Esophagus muscularis mucosa (tissue), 4 donors: ENCODE results near the gene EP400. TPM values are rescaled to one million over a fixed set of nuclear protein-coding genes. Genes with fewer than 3 reads are reported as not detected.

Experiments
- DNase-seq: peaks from one replicate; pipeline ENCODE4 v3.0.0-alpha.2; 2017; ENCODE audit errors: extremely low spot score
- H3K27ac ChIP-seq, 4 donors: fragments of 200-600 bp; sonication (generic); replicated peaks in 1 of 4; 1 replicate in 3 of 4; 2 replicates in 1 of 4; pipeline ENCODE4 v1.5.1; 2016 to 2019; ENCODE audit warnings: mild to moderate bottlenecking in 1 of 4
- H3K27me3 ChIP-seq, 4 donors: fragments of 200-600 bp; sonication (generic); one replicate each; pipeline versions ENCODE4 v1.5.1 to v1.6.0; 2016 to 2019
- H3K36me3 ChIP-seq, 4 donors: fragments of 200-600 bp; sonication (generic); one replicate each; pipeline ENCODE4 v1.5.1; 2016 to 2019
- H3K4me1 ChIP-seq, 4 donors: fragments of 200-600 bp; sonication (generic); one replicate each; pipeline ENCODE4 v1.5.1; 2016 to 2019
- H3K4me3 ChIP-seq, 4 donors: fragments of 200-600 bp; sonication (generic); 1 replicate in 2 of 4; 2 replicates in 2 of 4; pipeline ENCODE4 v1.5.1; 2016 to 2019; ENCODE audit warnings: mild to moderate bottlenecking in 4 of 4, moderate library complexity in 1 of 4
- H3K9me3 ChIP-seq, 4 donors: fragments of 200-600 bp; sonication (generic); 1 replicate in 3 of 4; 2 replicates in 1 of 4; pipeline ENCODE4 v1.5.1; 2016 to 2019
- EP300 ChIP-seq: sonication (generic); formaldehyde crosslinking; IDR thresholded peaks from one replicate; pipeline ENCODE4 v1.6.1; 2017; ENCODE audit warnings: antibody characterized with exemption
- POLR2A ChIP-seq: fragments of 450-650 bp; IDR thresholded peaks from one replicate; pipeline ENCODE4 v1.6.1; 2017; ENCODE audit warnings: antibody characterized with exemption, moderate library complexity, mild to moderate bottlenecking, low read depth
- POLR2AphosphoS5 ChIP-seq, 2 donors: sonication (generic); formaldehyde crosslinking; IDR thresholded peaks; one replicate each; pipeline ENCODE4 v1.6.1; 2017; ENCODE audit warnings: antibody characterized with exemption in 2 of 2
- WGBS: methylation state at CpG from one replicate; pipeline ENCODE4 v1.1.5; 2018; 5-methylcytosine and 5-hydroxymethylcytosine counted together
- intact Hi-C: fragments of 100-400 bp; cut with DNase I; formaldehyde crosslinking; loops from one replicate; pipeline ENCODE4 v1.15.1; 2023
- total RNA-seq, 4 donors: library from RNA; depleted of rRNA; stranded (reverse); fragments of >200 nt; gene quantifications; one replicate each; pipeline versions ENCODE4 v1.1.0 to v1.2.1, GENCODE V29; 2016
- TF ChIP-seq, protein P1 (sequence below), 3 experiments: fragments of 200-600 bp in 2 of 3; fragments of 450-650 bp in 1 of 3; sonication (generic) in 2 of 3; IDR thresholded peaks; one replicate each; pipeline ENCODE4 v1.5.1; 2017 to 2019; ENCODE audit warnings: antibody characterized with exemption in 3 of 3, mild to moderate bottlenecking in 2 of 3, moderate library complexity in 1 of 3

The EP400 gene
- total RNA-seq, 4 donors from 2014 or later, result 16.9 to 31.1 (median 22.4) TPM

DNA sequence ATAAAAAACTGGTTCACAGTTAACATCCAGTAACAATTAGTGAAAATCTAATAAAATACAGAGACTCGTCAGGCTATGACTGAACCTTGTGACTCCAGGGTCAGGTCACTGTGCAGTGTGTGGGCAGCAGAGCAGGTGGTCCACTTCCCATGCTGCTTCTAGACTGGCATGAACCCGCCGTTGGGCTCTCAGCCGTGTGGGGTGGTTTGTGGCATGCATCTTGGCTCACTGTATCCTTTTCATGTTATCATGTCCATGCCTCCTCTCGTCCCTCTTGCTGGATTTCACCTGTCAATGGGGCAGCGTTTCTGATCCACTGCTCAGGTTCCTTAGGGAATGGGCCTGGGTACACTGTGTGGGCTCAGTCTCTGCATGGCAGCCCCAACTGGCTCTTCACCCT is 57.3 kb downstream of the EP400 start:
- H3K4me3 ChIP-seq, result no peak overlapping the region
- H3K4me1 ChIP-seq, result no peaks in the 10 kb centered on the region
- TF ChIP-seq EP300, result no peak
- TF ChIP-seq, protein P1, sequence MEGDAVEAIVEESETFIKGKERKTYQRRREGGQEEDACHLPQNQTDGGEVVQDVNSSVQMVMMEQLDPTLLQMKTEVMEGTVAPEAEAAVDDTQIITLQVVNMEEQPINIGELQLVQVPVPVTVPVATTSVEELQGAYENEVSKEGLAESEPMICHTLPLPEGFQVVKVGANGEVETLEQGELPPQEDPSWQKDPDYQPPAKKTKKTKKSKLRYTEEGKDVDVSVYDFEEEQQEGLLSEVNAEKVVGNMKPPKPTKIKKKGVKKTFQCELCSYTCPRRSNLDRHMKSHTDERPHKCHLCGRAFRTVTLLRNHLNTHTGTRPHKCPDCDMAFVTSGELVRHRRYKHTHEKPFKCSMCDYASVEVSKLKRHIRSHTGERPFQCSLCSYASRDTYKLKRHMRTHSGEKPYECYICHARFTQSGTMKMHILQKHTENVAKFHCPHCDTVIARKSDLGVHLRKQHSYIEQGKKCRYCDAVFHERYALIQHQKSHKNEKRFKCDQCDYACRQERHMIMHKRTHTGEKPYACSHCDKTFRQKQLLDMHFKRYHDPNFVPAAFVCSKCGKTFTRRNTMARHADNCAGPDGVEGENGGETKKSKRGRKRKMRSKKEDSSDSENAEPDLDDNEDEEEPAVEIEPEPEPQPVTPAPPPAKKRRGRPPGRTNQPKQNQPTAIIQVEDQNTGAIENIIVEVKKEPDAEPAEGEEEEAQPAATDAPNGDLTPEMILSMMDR (IDR thresholded peaks at IDR 0.05), result no peak
- TF ChIP-seq POLR2A, result no peak
- no peak for TF ChIP-seq POLR2AphosphoS5 (IDR thresholded peaks at IDR 0.05)
- H3K27ac ChIP-seq, result no peak overlapping the region
- intact Hi-C loops, result no loop called here
- peaks cover 23 to 88% (median 73%) of the 10 kb centered on the region in 4 donors for H3K36me3 ChIP-seq
- no peaks in the 10 kb centered on the region for H3K9me3 ChIP-seq
- H3K27me3 ChIP-seq, result no peaks in the 10 kb centered on the region
- 90% methylated on average over 6 of the region's 6 CpGs for WGBS
- no peak for DNase-seq

DNA sequence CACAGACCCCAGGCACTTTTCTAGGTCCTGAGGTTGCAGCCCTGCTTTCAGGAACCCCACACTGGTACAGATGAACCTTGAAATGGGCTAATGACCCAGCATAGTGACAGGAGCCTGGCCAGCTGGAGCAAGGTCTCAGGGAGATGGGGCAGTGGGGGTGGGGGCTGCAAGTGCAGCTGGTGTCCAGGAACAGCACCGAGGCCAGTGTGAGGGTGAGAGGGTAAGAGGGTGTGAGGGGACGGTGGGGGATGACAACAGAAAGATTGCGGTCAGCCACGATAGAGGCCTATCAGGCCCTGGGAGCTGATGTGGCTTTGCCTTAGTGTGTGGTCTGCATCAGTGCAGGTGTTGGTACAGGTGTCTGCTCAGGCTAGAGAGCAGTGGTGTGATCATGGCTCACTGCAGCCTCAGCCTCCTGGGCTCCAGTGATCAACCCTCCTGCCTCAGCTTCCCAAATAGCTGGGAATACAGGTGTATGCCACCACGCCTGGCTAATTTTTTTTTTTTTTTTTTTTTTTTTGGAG is 59.7 kb downstream of the EP400 start:
- DNase-seq, result no peak
- H3K36me3 ChIP-seq, result peaks cover 46 to 97% (median 88%) of the 10 kb centered on the region in 4 donors

DNA sequence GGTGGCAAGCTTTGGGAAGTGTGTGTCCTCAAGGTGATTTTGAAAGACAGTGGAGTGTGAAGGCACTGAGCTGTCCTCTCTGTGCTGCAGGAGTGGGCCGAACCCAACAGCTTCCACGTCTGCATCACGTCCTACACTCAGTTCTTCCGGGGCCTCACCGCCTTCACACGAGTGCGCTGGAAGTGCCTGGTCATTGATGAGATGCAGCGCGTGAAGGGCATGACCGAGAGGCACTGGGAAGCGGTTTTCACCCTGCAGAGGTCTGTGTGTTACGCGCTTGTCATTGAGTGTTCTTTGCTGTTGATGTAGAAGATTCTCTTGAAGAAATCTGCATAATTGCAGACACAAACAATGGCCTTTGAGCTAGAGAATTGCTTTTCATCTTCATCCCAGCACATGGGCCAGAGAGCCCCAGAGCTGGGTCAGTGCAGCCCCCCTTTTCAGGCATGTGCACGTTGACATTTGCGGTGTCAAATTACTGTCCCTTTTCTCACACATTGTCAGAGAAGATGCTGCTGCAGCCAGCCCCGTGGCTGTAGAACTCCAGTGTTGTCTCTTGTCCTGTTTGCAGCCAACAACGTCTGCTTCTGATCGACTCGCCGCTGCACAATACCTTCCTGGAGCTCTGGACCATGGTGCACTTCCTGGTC is 63.3 kb downstream of the EP400 start:
- H3K36me3 ChIP-seq, result peaks cover 48 to 99% (median 91%) of the 10 kb centered on the region in 4 donors
- TF ChIP-seq EP300 (no peak), POLR2AphosphoS5 (IDR thresholded peaks at IDR 0.05) (no peak), POLR2A (no peak)
- TF ChIP-seq, protein P1 (IDR thresholded peaks at IDR 0.05), result no peak
- 82% methylated on average over 20 of the region's 20 CpGs for WGBS
- no peak for DNase-seq
- H3K27me3 ChIP-seq, result no peaks in the 10 kb centered on the region
- H3K4me3 ChIP-seq, result no peak overlapping the region
- no peaks in the 10 kb centered on the region for H3K9me3 ChIP-seq
- H3K4me1 ChIP-seq, result no peaks in the 10 kb centered on the region
- H3K27ac ChIP-seq, result no peak overlapping the region
- intact Hi-C loops, result no loop called here

More for the DNA sequence above, 59.7 kb downstream of the EP400 start:
- TF ChIP-seq, protein P1 (IDR thresholded peaks at IDR 0.05), result no peak
- TF ChIP-seq POLR2A, result no peak
- no peak for TF ChIP-seq EP300
- TF ChIP-seq POLR2AphosphoS5 (IDR thresholded peaks at IDR 0.05), result no peak
- WGBS, result 92% methylated on average over 5 of the region's 5 CpGs
- Histone ChIP-seq H3K4me1 (no peaks in the 10 kb centered on the region), H3K27me3 (no peaks in the 10 kb centered on the region), H3K4me3 (no peak overlapping the region), H3K27ac (no peak overlapping the region), H3K9me3 (no peaks in the 10 kb centered on the region)
- intact Hi-C loops, result no loop called here

DNA sequence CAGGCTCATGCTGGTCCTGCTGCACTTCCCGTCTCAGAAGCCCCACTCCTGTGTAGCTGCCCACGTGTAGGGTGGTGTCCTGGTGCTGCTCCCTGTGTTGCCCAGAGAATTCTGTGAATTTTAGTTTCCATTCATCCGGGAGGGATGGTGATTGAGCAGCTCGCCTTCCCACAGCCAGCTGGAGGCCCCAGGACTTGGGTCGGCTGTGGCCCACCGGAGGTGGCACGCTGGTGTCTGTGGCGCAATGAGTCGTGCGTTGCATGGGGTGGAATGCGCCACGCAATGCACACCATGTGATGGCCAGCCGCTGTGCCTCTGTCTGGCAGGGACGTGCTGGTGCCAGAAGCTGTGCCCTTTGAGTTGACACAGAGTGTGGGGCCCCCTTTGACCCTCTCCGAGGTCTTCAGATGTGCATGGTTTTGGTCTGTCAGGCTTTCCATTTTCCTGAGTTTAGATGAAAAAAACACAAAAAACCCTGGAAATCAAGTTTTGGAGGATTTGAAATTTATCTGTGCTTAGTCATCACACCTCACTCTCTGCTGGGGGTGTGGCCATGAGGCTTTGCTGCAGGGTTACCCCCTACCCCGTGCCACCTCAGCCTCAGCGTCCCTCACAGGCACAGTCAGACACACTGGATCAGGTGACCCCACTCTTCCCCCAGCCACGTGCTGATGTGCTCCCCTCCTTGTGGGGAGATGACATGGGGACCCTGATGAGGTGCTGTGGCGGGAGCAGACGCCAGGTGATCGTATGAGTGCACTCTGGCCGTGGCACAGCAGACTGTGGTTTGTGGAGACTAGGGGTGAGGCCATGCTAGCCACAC is 64.6 kb downstream of the EP400 start:
- no peak for DNase-seq
- no peak for TF ChIP-seq POLR2A
- TF ChIP-seq POLR2AphosphoS5 (IDR thresholded peaks at IDR 0.05), result no peak
- TF ChIP-seq, protein P1 (IDR thresholded peaks at IDR 0.05), result no peak
- no peak for TF ChIP-seq EP300
- no peaks in the 10 kb centered on the region for H3K9me3 ChIP-seq
- no peaks in the 10 kb centered on the region for H3K27me3 ChIP-seq
- H3K36me3 ChIP-seq, result peaks cover 60 to 99% (median 92%) of the 10 kb centered on the region in 4 donors
- H3K4me3 ChIP-seq, result no peak overlapping the region
- H3K4me1 ChIP-seq, result no peaks in the 10 kb centered on the region
- no peak overlapping the region for H3K27ac ChIP-seq
- intact Hi-C loops, result no loop called here
- WGBS, result 95% methylated on average over 13 of the region's 22 CpGs
